Adrenal gland (tissue), 12 donors: ENCODE data around the gene IMMT. TPM values are rescaled to one million over a fixed set of nuclear protein-coding genes. Genes with fewer than 3 reads are reported as not detected.
"Not testable (repeated sequence)": the region's sequence is repeated elsewhere in the genome, so short reads cannot be mapped to it uniquely, and the experiment has no call there.

ENCODE experiments used
- DNase-seq, 7 donors: peaks; one replicate each; pipeline ENCODE4 v3.0.0-alpha.2; 2019 to 2020
- H3K27ac ChIP-seq, 5 donors: fragments of 200-600 bp; sonication (generic) in 4 of 5; 1 replicate in 3 of 5; 2 replicates in 2 of 5; pipeline versions ENCODE4 v1.5.1 to v1.8.0; 2016 to 2020; ENCODE audit warnings: mild to moderate bottlenecking in 1 of 5
- H3K27me3 ChIP-seq: fragments of 200-600 bp; 2 replicates; pipeline ENCODE4 v1.8.0; 2021
- H3K36me3 ChIP-seq, 2 donors: fragments of 200-600 bp; replicated peaks in 1 of 2; 1 replicate in 1 of 2; 2 replicates in 1 of 2; pipeline versions ENCODE4 v1.5.1 to v1.8.0; 2018 to 2022
- H3K4me1 ChIP-seq, 2 donors: fragments of 200-600 bp; replicated peaks in 1 of 2; 1 replicate in 1 of 2; 2 replicates in 1 of 2; pipeline versions ENCODE4 v1.5.1 to v1.8.0; 2018 to 2021
- H3K4me3 ChIP-seq, 4 donors: fragments of 200-600 bp; sonication (generic) in 3 of 4; one replicate each; pipeline ENCODE4 v1.5.1; 2016 to 2018
- H3K9me3 ChIP-seq, 3 donors: fragments of 200-600 bp; sonication (generic) in 1 of 3; replicated peaks in 1 of 3; 1 replicate in 2 of 3; 2 replicates in 1 of 3; pipeline versions ENCODE4 v1.5.1 to v1.8.0; 2016 to 2021
- POLR2A ChIP-seq, 2 donors: fragments of 450-650 bp; IDR thresholded peaks; one replicate each; pipeline ENCODE4 v1.6.1; 2017; ENCODE audit warnings: antibody characterized with exemption in 2 of 2, mild to moderate bottlenecking in 2 of 2, moderate library complexity in 1 of 2
- WGBS, 4 donors: extraction: QIAGEN DNeasy Blood & Tissue Kit in 2 of 4; methylation state at CpG; one replicate each; pipeline versions ENCODE4 v1.1.5 to v1.1.7; 2013 to 2017; 5-methylcytosine and 5-hydroxymethylcytosine counted together
- intact Hi-C, 2 donors: fragments of 100-400 bp; cut with DNase I; formaldehyde crosslinking; loops; one replicate each; pipeline versions ENCODE4 v1.14.1 to v1.15.0; 2022 to 2023
- polyA plus RNA-seq, 3 donors: library from polyadenylated mRNA; stranded (reverse); fragments of 200-250 nt in 2 of 3; fragments of 350-450 nt in 1 of 3; fragmentation: Illumina TruSeq in 1 of 3; extraction: RNeasy Lipid Tissue Mini Kit (QIAGEN cat#74804) in 1 of 3; gene quantifications; one replicate each; pipeline ENCODE4 v1.2.3, GENCODE V29; 2013 to 2014
- total RNA-seq, 9 donors: library from RNA; depleted of rRNA in 4 of 9; stranded (reverse); fragments of >200 nt in 4 of 9; fragments of 120-200 nt in 1 of 9; fragmentation: NEBNext Ultra II Directional in 1 of 9; extraction: Animal tissue kit (Norgen Biotek cat#: 25700) in 1 of 9; gene quantifications; one replicate each; pipeline versions ENCODE4 v1.1.0 to v1.2.4, GENCODE V29; 2013 to 2023
- TF ChIP-seq, protein P1 (sequence below), 6 experiments: fragments of 450-650 bp in 4 of 6; fragments of 200-600 bp in 2 of 6; sonication (generic) in 1 of 6; IDR thresholded peaks; 1 replicate in 5 of 6; 2 replicates in 1 of 6; pipeline versions ENCODE4 v1.5.1 to v1.8.0; 2016 to 2021; ENCODE audit warnings: antibody characterized with exemption in 6 of 6, mild to moderate bottlenecking in 2 of 6, moderate library complexity in 1 of 6
- donor health status: healthy with polysubstance abuse.
- donor health status: Bipolar disorder and iron deficiency.
- donor health status: DM: yes; HTN: yes; CAD: no.
- donor health status: DM: no; HTN: no; CAD: no.
- donor health status: DM: no; HTN: no; CAD: no.
- donor health status: DM: yes; HTN: yes; CAD: no.

The IMMT gene
- total and polyA plus RNA-seq, 12 donors, result 32.2 to 196 (median 130) TPM

- WGBS, 4 donors, result 83 to 93% (median 87%) methylated on average over 9 of the region's 9 CpGs
- Histone ChIP-seq H3K9me3 (no peaks in the 10 kb centered on the region), H3K27me3 (no peaks in the 10 kb centered on the region), H3K27ac (no peak overlapping the region), H3K4me3 (no peak overlapping the region), H3K36me3 (peaks cover 0 to 16% of the 10 kb centered on the region in 2 donors), H3K4me1 (peaks cover 0 to 22% of the 10 kb centered on the region in 2 donors)
- DNase-seq, result no peak
- intact Hi-C loops, result no loop called here
- TF ChIP-seq, protein P1, sequence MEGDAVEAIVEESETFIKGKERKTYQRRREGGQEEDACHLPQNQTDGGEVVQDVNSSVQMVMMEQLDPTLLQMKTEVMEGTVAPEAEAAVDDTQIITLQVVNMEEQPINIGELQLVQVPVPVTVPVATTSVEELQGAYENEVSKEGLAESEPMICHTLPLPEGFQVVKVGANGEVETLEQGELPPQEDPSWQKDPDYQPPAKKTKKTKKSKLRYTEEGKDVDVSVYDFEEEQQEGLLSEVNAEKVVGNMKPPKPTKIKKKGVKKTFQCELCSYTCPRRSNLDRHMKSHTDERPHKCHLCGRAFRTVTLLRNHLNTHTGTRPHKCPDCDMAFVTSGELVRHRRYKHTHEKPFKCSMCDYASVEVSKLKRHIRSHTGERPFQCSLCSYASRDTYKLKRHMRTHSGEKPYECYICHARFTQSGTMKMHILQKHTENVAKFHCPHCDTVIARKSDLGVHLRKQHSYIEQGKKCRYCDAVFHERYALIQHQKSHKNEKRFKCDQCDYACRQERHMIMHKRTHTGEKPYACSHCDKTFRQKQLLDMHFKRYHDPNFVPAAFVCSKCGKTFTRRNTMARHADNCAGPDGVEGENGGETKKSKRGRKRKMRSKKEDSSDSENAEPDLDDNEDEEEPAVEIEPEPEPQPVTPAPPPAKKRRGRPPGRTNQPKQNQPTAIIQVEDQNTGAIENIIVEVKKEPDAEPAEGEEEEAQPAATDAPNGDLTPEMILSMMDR (IDR thresholded peaks at IDR 0.05), result no peak
- no peak for TF ChIP-seq POLR2A (IDR thresholded peaks at IDR 0.05)
Observed at GRCh38 chr2:86202702-86203101, 7.4 kb upstream of the IMMT start.

- WGBS, 4 donors, result 83 to 90% (median 86%) methylated on average over 2 of the region's 2 CpGs
- no peak for DNase-seq
- TF ChIP-seq POLR2A (IDR thresholded peaks at IDR 0.05), result no peak
- TF ChIP-seq, protein P1 (IDR thresholded peaks at IDR 0.05), result no peak
- Histone ChIP-seq H3K36me3 (peaks cover 0 to 12% of the 10 kb centered on the region in 2 donors), H3K27me3 (no peaks in the 10 kb centered on the region), H3K27ac (no peak overlapping the region), H3K9me3 (no peaks in the 10 kb centered on the region), H3K4me3 (no peak overlapping the region), H3K4me1 (peaks cover 0 to 22% of the 10 kb centered on the region in 2 donors)
- intact Hi-C loops, result no loop called here
Observed at GRCh38 chr2:86202336-86202692, 7.1 kb upstream of the IMMT start.

- Histone ChIP-seq H3K27ac (no peak overlapping the region), H3K4me3 (no peak overlapping the region), H3K4me1 (peaks cover 0 to 22% of the 10 kb centered on the region in 2 donors), H3K9me3 (no peaks in the 10 kb centered on the region), H3K36me3 (peaks cover 0 to 7% of the 10 kb centered on the region in 2 donors), H3K27me3 (no peaks in the 10 kb centered on the region)
- WGBS, 4 donors, result 75 to 85% (median 81%) methylated on average over 8 of the region's 8 CpGs
- no peak for TF ChIP-seq POLR2A (IDR thresholded peaks at IDR 0.05)
- TF ChIP-seq, protein P1 (IDR thresholded peaks at IDR 0.05), result no peak
- intact Hi-C loops, result no loop called here
- DNase-seq, result no peak
Observed at GRCh38 chr2:86201671-86202335, 6.5 kb upstream of the IMMT start.

- H3K9me3 ChIP-seq, H3K36me3 ChIP-seq, H3K27ac ChIP-seq, intact Hi-C loops, H3K27me3 ChIP-seq, DNase-seq: not testable (repeated sequence)
- WGBS, 4 donors, result 88 to 92% (median 89%) methylated on average over 11 of the region's 11 CpGs
- Histone ChIP-seq H3K4me1 (peaks cover 4 to 30% of the 10 kb centered on the region in 2 donors), H3K4me3 (peak overlapping the region in 1 of 4 donors; percentile 65)
Observed at GRCh38 chr2:86200564-86200963, 5.3 kb upstream of the IMMT start.

GRCh38 chr2:86199834-86200177 lies 4.5 kb upstream of the IMMT start:
- Histone ChIP-seq H3K36me3 (no peaks in the 10 kb centered on the region), H3K27ac (peak overlapping the region in 4 of 5 donors; percentile 49 to 81 (median 69)), H3K9me3 (no peaks in the 10 kb centered on the region), H3K4me3 (peak overlapping the region; percentile 35 to 65 (median 56)), H3K27me3 (no peaks in the 10 kb centered on the region), H3K4me1 (peaks cover 4 to 30% of the 10 kb centered on the region in 2 donors)
- intact Hi-C loops, result no loop called here
- DNase-seq, result no peak
- 1 to 5% (median 2%) methylated on average over 8 of the region's 8 CpGs for WGBS, 4 donors
- TF ChIP-seq POLR2A (IDR thresholded peaks at IDR 0.05), result no peak
- TF ChIP-seq, protein P1 (IDR thresholded peaks at IDR 0.05), result no peak
